Right lobe of liver (tissue), 4 donors: ENCODE results near the gene DYRK1A.

ENCODE experiments used
- CTCF ChIP-seq, 4 donors: fragments of 200-600 bp in 3 of 4; fragments of 450-650 bp in 1 of 4; IDR thresholded peaks; one replicate each; pipeline versions ENCODE4 v1.5.1 to v1.8.0; 2016 to 2022; ENCODE audit warnings: antibody characterized with exemption in 4 of 4, mild to moderate bottlenecking in 2 of 4
- POLR2A ChIP-seq: fragments of 450-650 bp; IDR thresholded peaks from one replicate; pipeline ENCODE4 v1.6.1; 2017; ENCODE audit warnings: antibody characterized with exemption, mild to moderate bottlenecking
- donor health status: DM: no; HTN: no; CAD: no.
- donor health status: DM: no; HTN: no; CAD: no.
- donor health status: DM: no; HTN: yes; CAD: no.

DNA sequence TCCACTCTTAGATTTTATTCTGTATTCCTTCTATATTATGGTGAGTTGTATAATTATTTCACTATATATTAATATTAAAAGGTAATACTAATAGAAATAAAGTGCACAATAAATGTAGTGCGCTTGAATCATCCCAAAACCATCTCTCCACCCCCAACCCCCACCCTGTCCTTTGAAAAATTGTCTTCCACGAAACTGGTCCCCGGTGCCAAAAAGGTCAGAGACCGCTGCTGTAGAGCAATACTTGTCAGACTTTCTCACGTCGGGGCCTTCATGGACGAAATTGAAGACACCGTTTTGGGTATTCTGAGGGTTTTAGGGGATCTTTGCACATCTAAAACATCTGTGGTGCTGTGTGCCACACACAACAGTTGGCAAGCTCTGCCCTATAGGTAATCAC is 19.6 kb downstream of the DYRK1A start:
- no peak for TF ChIP-seq CTCF (IDR thresholded peaks at IDR 0.05)
- no peak for TF ChIP-seq POLR2A
